SK-N-MC (cell line): Measurements from ENCODE around the gene CLEC9A.

Source experiments
- EZH2 ChIP-seq: fragments of 200-600 bp; sonication (generic); IDR thresholded peaks from one replicate; pipeline ENCODE4 v1.6.1; 2017; ENCODE audit warnings: antibody characterized with exemption
- FOXP2 ChIP-seq: optimal IDR thresholded peaks from 2 replicates; pipeline ENCODE3; 2011; ENCODE audit warnings: mild to moderate bottlenecking, moderate library complexity; ENCODE audit not compliant: insufficient read depth; ENCODE audit errors: extremely low read length, control extremely low read depth
- POLR2AphosphoS5 ChIP-seq: IDR thresholded peaks from 2 replicates; pipeline ENCODE4 v1.6.1; 2012; ENCODE audit warnings: mild to moderate bottlenecking, low read depth, low read length, borderline replicate concordance

DNA sequence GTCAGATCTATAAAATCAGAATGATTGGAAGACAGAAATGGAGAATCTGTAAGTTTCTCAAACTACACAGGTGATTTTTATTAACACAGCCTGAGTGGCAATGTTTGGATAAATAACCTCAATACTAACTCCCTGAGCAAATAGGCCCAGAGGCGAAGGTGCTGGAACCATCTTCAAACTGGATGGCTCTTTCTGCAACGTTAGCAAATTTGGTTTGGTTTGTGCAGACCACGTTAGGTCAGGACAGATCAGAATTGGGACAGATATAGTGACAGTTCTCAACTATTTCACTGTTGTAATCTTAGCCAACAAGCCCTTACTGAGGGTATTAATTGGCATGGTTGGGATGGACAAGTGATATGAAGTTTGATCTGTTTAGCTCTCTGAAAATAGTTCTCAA is 9.1 kb upstream of the CLEC9A start:
- no peak for TF ChIP-seq POLR2AphosphoS5
- no peak for TF ChIP-seq EZH2
- no peak for TF ChIP-seq FOXP2
